ENCODE results near the gene DSCAM.
"Not testable (repeated sequence)": the region's sequence is repeated elsewhere in the genome, so short reads cannot be mapped to it uniquely, and the experiment has no call there.

Gene DSCAM

GRCh38 chr21:40250514-40251294, 596.3 kb downstream of the DSCAM start:
- DNase-seq (ENCODE audit: low read depth, low spot score) = no peak

- no peak for DNase-seq (ENCODE audit: low read depth, low spot score)
Measured at GRCh38 chr21:40244981-40245380, 602.0 kb downstream of the DSCAM start.

- DNase-seq (ENCODE audit: low read depth, low spot score) = no peak
Measured at GRCh38 chr21:40243685-40244084, 603.3 kb downstream of the DSCAM start.

GRCh38 chr21:40242586-40243265, 604.2 kb downstream of the DSCAM start:
- no peak for DNase-seq (ENCODE audit: low read depth, low spot score)

GRCh38 chr21:40235528-40235927, 611.4 kb downstream of the DSCAM start:
- DNase-seq (ENCODE audit: low read depth, low spot score) = no peak

GRCh38 chr21:40231979-40232378, 615.0 kb downstream of the DSCAM start:
- DNase-seq (ENCODE audit: low read depth, low spot score) = no peak

GRCh38 chr21:40227096-40227495, 619.9 kb downstream of the DSCAM start:
- no peak for DNase-seq (ENCODE audit: low read depth, low spot score)

GRCh38 chr21:40215941-40216340, 631.0 kb downstream of the DSCAM start:
- DNase-seq (ENCODE audit: low read depth, low spot score) = no peak

GRCh38 chr21:40210251-40210650, 636.7 kb downstream of the DSCAM start:
- no peak for DNase-seq (ENCODE audit: low read depth, low spot score)

GRCh38 chr21:40208948-40209345, 638.0 kb downstream of the DSCAM start:
- DNase-seq (ENCODE audit: low read depth, low spot score) = no peak

- DNase-seq (ENCODE audit: low read depth, low spot score) = no peak
Measured at GRCh38 chr21:40208206-40208947, 638.6 kb downstream of the DSCAM start.

GRCh38 chr21:40200946-40201345, 646.0 kb downstream of the DSCAM start:
- DNase-seq (ENCODE audit: low read depth, low spot score) = no peak

- DNase-seq (ENCODE audit: low read depth, low spot score) = no peak
Measured at GRCh38 chr21:40200126-40200525, 646.8 kb downstream of the DSCAM start.

- no peak for DNase-seq (ENCODE audit: low read depth, low spot score)
Measured at GRCh38 chr21:40194185-40194980, 652.6 kb downstream of the DSCAM start.

- no peak for DNase-seq (ENCODE audit: low read depth, low spot score)
Measured at GRCh38 chr21:40191616-40192015, 655.3 kb downstream of the DSCAM start.

GRCh38 chr21:40191196-40191595, 655.8 kb downstream of the DSCAM start:
- no peak for DNase-seq (ENCODE audit: low read depth, low spot score)

- no peak for DNase-seq (ENCODE audit: low read depth, low spot score)
Measured at GRCh38 chr21:40187946-40188654, 658.9 kb downstream of the DSCAM start.

GRCh38 chr21:40187244-40187643, 659.7 kb downstream of the DSCAM start:
- DNase-seq (ENCODE audit: low read depth, low spot score) = no peak

- no peak for DNase-seq (ENCODE audit: low read depth, low spot score)
Measured at GRCh38 chr21:40186045-40186444, 660.9 kb downstream of the DSCAM start.

GRCh38 chr21:40185208-40185607, 661.8 kb downstream of the DSCAM start:
- DNase-seq (ENCODE audit: low read depth, low spot score) = no peak

- not testable (repeated sequence) for DNase-seq (ENCODE audit: low read depth, low spot score)
Measured at GRCh38 chr21:40182491-40182890, 664.5 kb downstream of the DSCAM start.

All from ELF-1 (cell line).